ENCODE measurements around the gene MSL2. TPM values are rescaled to one million over a fixed set of nuclear protein-coding genes. Genes with fewer than 3 reads are reported as not detected.

MSL2 gene
- 6.5 and 8.5 TPM in 2 replicates for total RNA-seq

GRCh38 chr3:136196064-136196400 is at the start of gene MSL2:
Gene MSL2, minus strand, starts transcription at chr3:136196335. Its CDS starts 1,222 bp downstream, at chr3:136195113.

Other genes with a start within 250 kb of the MSL2 start
- gene PPP2R3A, start 230.6 kb downstream of the MSL2 start, total RNA-seq, result 6.7 and 8.3 TPM in 2 replicates
- 42.8 and 59.6 TPM in 2 replicates for gene PCCB, start 54.0 kb upstream of the MSL2 start, total RNA-seq

All from aortic smooth muscle cell (primary cell).